IPS DF 6.9 (cell line): Measurements from ENCODE around the gene NDUFC1.

Experiments used
- DNase-seq: peaks from one replicate; pipeline ENCODE4 v3.0.0-alpha.2; 2013; ENCODE audit warnings: low read depth, low spot score
- H3K27ac ChIP-seq: one replicate; pipeline ENCODE4 v1.5.1; 2013; ENCODE audit warnings: low read length, control low read depth
- H3K27me3 ChIP-seq: 2 replicates; pipeline ENCODE4 v1.6.1; 2013; ENCODE audit warnings: mild to moderate bottlenecking, low read length; ENCODE audit not compliant: control insufficient read depth, insufficient read depth
- H3K36me3 ChIP-seq: 2 replicates; pipeline ENCODE4 v1.6.1; 2013; ENCODE audit warnings: low read length; ENCODE audit not compliant: control insufficient read depth, insufficient read depth
- H3K4me1 ChIP-seq: 2 replicates; pipeline ENCODE4 v1.6.1; 2013; ENCODE audit warnings: low read length; ENCODE audit not compliant: control insufficient read depth, insufficient read depth
- H3K4me3 ChIP-seq: 2 replicates; pipeline ENCODE4 v1.5.1; 2013; ENCODE audit warnings: mild to moderate bottlenecking, low read length
- H3K9me3 ChIP-seq: 2 replicates; pipeline ENCODE4 v1.6.1; 2013; ENCODE audit warnings: low read length, inconsistent platforms; ENCODE audit not compliant: control insufficient read depth, insufficient read depth
- WGBS: extraction: QIAGEN DNeasy Blood & Tissue Kit; methylation state at CpG from one replicate; pipeline ENCODE4 v1.1.7; 2013; ENCODE audit warnings: mixed read lengths, missing lambda C conversion rate; ENCODE audit not compliant: insufficient read length, insufficient coverage; 5-methylcytosine and 5-hydroxymethylcytosine counted together

Gene NDUFC1

GRCh38 chr4:139247700-139248238 is 54.5 kb downstream of the NDUFC1 start:
- H3K27me3 ChIP-seq: no peaks in the 10 kb centered on the region
- no peaks in the 10 kb centered on the region for H3K36me3 ChIP-seq
- H3K4me3 ChIP-seq: no peak overlapping the region
- no CpG with 5 or more reads among the region's 4 CpGs for WGBS
- H3K27ac ChIP-seq: no peak overlapping the region
- no peaks in the 10 kb centered on the region for H3K4me1 ChIP-seq
- DNase-seq: no peak
- H3K9me3 ChIP-seq: no peaks in the 10 kb centered on the region

- peaks cover 1% of the 10 kb centered on the region for H3K4me1 ChIP-seq
- H3K4me3 ChIP-seq: no peak overlapping the region
- no peaks in the 10 kb centered on the region for H3K36me3 ChIP-seq
- no peaks in the 10 kb centered on the region for H3K9me3 ChIP-seq
- H3K27ac ChIP-seq: no peak overlapping the region
- DNase-seq: no peak
- no peaks in the 10 kb centered on the region for H3K27me3 ChIP-seq
Measured at GRCh38 chr4:139247241-139247640, 55.0 kb downstream of the NDUFC1 start.

GRCh38 chr4:139246166-139246565 is 56.1 kb downstream of the NDUFC1 start:
- WGBS: no CpG with 5 or more reads among the region's 3 CpGs
- no peak overlapping the region for H3K27ac ChIP-seq
- no peak overlapping the region for H3K4me3 ChIP-seq
- no peaks in the 10 kb centered on the region for H3K9me3 ChIP-seq
- no peak for DNase-seq
- H3K4me1 ChIP-seq: peaks cover 5% of the 10 kb centered on the region
- no peaks in the 10 kb centered on the region for H3K27me3 ChIP-seq
- no peaks in the 10 kb centered on the region for H3K36me3 ChIP-seq

- DNase-seq: no peak
- Histone ChIP-seq H3K9me3 (no peaks in the 10 kb centered on the region), H3K36me3 (no peaks in the 10 kb centered on the region), H3K27me3 (no peaks in the 10 kb centered on the region), H3K27ac (no peak overlapping the region), H3K4me1 (peaks cover 6% of the 10 kb centered on the region), H3K4me3 (no peak overlapping the region)
- no CpG with 5 or more reads among the region's 1 CpG for WGBS
Measured at GRCh38 chr4:139245590-139245989, 56.7 kb downstream of the NDUFC1 start.

- no peak overlapping the region for H3K4me3 ChIP-seq
- no peaks in the 10 kb centered on the region for H3K27me3 ChIP-seq
- WGBS: no CpG with 5 or more reads among the region's 12 CpGs
- H3K27ac ChIP-seq: no peak overlapping the region
- peaks cover 8% of the 10 kb centered on the region for H3K4me1 ChIP-seq
- no peaks in the 10 kb centered on the region for H3K9me3 ChIP-seq
- DNase-seq: no peak
- no peaks in the 10 kb centered on the region for H3K36me3 ChIP-seq
Measured at GRCh38 chr4:139243448-139244365, 58.6 kb downstream of the NDUFC1 start.

GRCh38 chr4:139242511-139243051 is 59.7 kb downstream of the NDUFC1 start:
- no peak overlapping the region for H3K4me3 ChIP-seq
- no CpG with 5 or more reads among the region's 2 CpGs for WGBS
- no peak overlapping the region for H3K27ac ChIP-seq
- H3K4me1 ChIP-seq: peaks cover 8% of the 10 kb centered on the region
- no peaks in the 10 kb centered on the region for H3K27me3 ChIP-seq
- no peaks in the 10 kb centered on the region for H3K36me3 ChIP-seq
- H3K9me3 ChIP-seq: no peaks in the 10 kb centered on the region
- DNase-seq: no peak

GRCh38 chr4:139241784-139242151 is 60.5 kb downstream of the NDUFC1 start:
- no peaks in the 10 kb centered on the region for H3K27me3 ChIP-seq
- no peaks in the 10 kb centered on the region for H3K9me3 ChIP-seq
- no peak overlapping the region for H3K4me3 ChIP-seq
- WGBS: no CpG with 5 or more reads among the region's 12 CpGs
- peaks cover 8% of the 10 kb centered on the region for H3K4me1 ChIP-seq
- no peak overlapping the region for H3K27ac ChIP-seq
- DNase-seq: no peak
- H3K36me3 ChIP-seq: no peaks in the 10 kb centered on the region

- no CpG with 5 or more reads among the region's 11 CpGs for WGBS
- DNase-seq: no peak
- Histone ChIP-seq H3K4me1 (peaks cover 8% of the 10 kb centered on the region), H3K4me3 (no peak overlapping the region), H3K36me3 (no peaks in the 10 kb centered on the region), H3K27me3 (no peaks in the 10 kb centered on the region), H3K27ac (no peak overlapping the region), H3K9me3 (no peaks in the 10 kb centered on the region)
Measured at GRCh38 chr4:139241086-139241783, 61.0 kb downstream of the NDUFC1 start.
